Gastrocnemius medialis (tissue), 4 donors: ENCODE results near the gene DAGLA. TPM values are rescaled to one million over a fixed set of nuclear protein-coding genes. Genes with fewer than 3 reads are reported as not detected.
A peak's percentile ranks its signal among the peaks of the same experiment; 100 is the strongest.

Experiments
- ATAC-seq, 2 donors: fragments of 150-250 bp; one replicate each; pipeline ENCODE4 v1.9.1; 2016
- DNase-seq, 2 donors: peaks; one replicate each; pipeline ENCODE4 v3.0.0-alpha.2; 2019
- H3K27ac ChIP-seq, 4 donors: fragments of 200-600 bp; sonication (generic); 1 replicate in 1 of 4; 2 replicates in 3 of 4; pipeline ENCODE4 v1.5.1; 2016 to 2018; ENCODE audit warnings: mild to moderate bottlenecking in 2 of 4, moderate library complexity in 1 of 4
- H3K27me3 ChIP-seq, 3 donors: fragments of 200-600 bp; sonication (generic) in 2 of 3; 1 replicate in 1 of 3; 2 replicates in 2 of 3; pipeline versions ENCODE4 v1.5.1 to v1.6.0; 2016 to 2019; ENCODE audit warnings: mild to moderate bottlenecking in 1 of 3, moderate library complexity in 1 of 3
- H3K36me3 ChIP-seq, 2 donors: fragments of 200-600 bp; sonication (generic) in 1 of 2; one replicate each; pipeline ENCODE4 v1.5.1; 2017 to 2018
- H3K4me1 ChIP-seq, 2 donors: fragments of 200-600 bp; sonication (generic) in 1 of 2; one replicate each; pipeline ENCODE4 v1.5.1; 2016 to 2017; ENCODE audit warnings: mild to moderate bottlenecking in 2 of 2
- H3K4me3 ChIP-seq, 4 donors: fragments of 200-600 bp; sonication (generic) in 3 of 4; 1 replicate in 1 of 4; 2 replicates in 3 of 4; pipeline ENCODE4 v1.5.1; 2016 to 2019; ENCODE audit warnings: mild to moderate bottlenecking in 2 of 4
- H3K9me3 ChIP-seq, 3 donors: fragments of 200-600 bp; sonication (generic) in 2 of 3; 1 replicate in 1 of 3; 2 replicates in 2 of 3; pipeline ENCODE4 v1.5.1; 2016 to 2019
- POLR2A ChIP-seq, 2 donors: fragments of 450-650 bp; IDR thresholded peaks; one replicate each; pipeline ENCODE4 v1.6.1; 2017; ENCODE audit warnings: antibody characterized with exemption in 2 of 2, mild to moderate bottlenecking in 2 of 2, moderate library complexity in 2 of 2
- in situ Hi-C, 4 donors: fragments of 200-750 bp; cut with MboI; loops; one replicate each; pipeline versions ENCODE4 v1.15.0 to v1.8.0; 2017; ENCODE audit warnings: low sequenced_read_pairs in 4 of 4
- intact Hi-C: fragments of 100-400 bp; cut with DNase I; formaldehyde crosslinking; loops from one replicate; pipeline ENCODE4 v1.15.1; 2023; ENCODE audit warnings: low total_unique reads
- total RNA-seq, 4 donors: library from RNA; depleted of rRNA; stranded (reverse); fragments of >200 nt; gene quantifications; one replicate each; pipeline versions ENCODE4 v1.1.0 to v1.2.3, GENCODE V29; 2016
- TF ChIP-seq, protein P1 (sequence below), 5 experiments: fragments of 450-650 bp in 3 of 5; fragments of 200-600 bp in 2 of 5; sonication (generic) in 2 of 5; IDR thresholded peaks in 4 of 5; conservative IDR thresholded peaks in 1 of 5; 1 replicate in 4 of 5; 2 replicates in 1 of 5; pipeline ENCODE4 v1.5.1; 2016 to 2019; ENCODE audit warnings: antibody characterized with exemption in 5 of 5, mild to moderate bottlenecking in 3 of 5, moderate library complexity in 3 of 5

The DAGLA gene
- total RNA-seq, 4 donors from 2014 or later, result 0.58 to 5.5 (median 2.9) TPM

DNA sequence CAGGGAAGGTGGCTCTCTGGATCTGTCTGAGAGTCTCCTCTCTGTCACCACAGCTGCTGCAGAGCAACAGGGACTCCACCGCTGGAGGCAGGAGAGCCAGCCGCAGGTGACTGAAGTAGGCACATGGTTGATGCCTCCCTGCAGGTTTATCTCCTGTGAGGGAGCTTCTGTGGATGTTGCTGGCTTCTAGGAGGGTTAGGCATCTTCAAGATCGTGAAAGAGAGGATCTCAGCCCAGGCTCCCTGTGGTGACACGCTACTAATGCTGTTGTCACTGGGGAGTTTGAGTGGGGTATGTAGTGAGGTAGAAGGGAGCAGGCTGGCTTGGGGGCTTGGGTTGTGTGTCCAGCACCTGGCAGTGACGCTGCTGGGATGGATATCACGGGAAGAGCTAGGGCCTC, 34.1 kb downstream of the DAGLA start:
- no peak overlapping the region for H3K27ac ChIP-seq
- no peaks in the 10 kb centered on the region for H3K27me3 ChIP-seq
- TF ChIP-seq POLR2A (IDR thresholded peaks at IDR 0.05), result no peak
- TF ChIP-seq, protein P1, sequence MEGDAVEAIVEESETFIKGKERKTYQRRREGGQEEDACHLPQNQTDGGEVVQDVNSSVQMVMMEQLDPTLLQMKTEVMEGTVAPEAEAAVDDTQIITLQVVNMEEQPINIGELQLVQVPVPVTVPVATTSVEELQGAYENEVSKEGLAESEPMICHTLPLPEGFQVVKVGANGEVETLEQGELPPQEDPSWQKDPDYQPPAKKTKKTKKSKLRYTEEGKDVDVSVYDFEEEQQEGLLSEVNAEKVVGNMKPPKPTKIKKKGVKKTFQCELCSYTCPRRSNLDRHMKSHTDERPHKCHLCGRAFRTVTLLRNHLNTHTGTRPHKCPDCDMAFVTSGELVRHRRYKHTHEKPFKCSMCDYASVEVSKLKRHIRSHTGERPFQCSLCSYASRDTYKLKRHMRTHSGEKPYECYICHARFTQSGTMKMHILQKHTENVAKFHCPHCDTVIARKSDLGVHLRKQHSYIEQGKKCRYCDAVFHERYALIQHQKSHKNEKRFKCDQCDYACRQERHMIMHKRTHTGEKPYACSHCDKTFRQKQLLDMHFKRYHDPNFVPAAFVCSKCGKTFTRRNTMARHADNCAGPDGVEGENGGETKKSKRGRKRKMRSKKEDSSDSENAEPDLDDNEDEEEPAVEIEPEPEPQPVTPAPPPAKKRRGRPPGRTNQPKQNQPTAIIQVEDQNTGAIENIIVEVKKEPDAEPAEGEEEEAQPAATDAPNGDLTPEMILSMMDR (IDR thresholded peaks at IDR 0.05 in 4 of 5, conservative IDR thresholded peaks at IDR 0.05 in 1 of 5), result no peak
- no peaks in the 10 kb centered on the region for H3K9me3 ChIP-seq
- ATAC-seq (no peak), DNase-seq (no peak)
- H3K36me3 ChIP-seq, result no peaks in the 10 kb centered on the region
- in situ Hi-C loops (no loop called here), intact Hi-C loops (no loop called here)
- peaks cover 13 to 15% of the 10 kb centered on the region in 2 donors for H3K4me1 ChIP-seq
- no peak overlapping the region for H3K4me3 ChIP-seq

DNA sequence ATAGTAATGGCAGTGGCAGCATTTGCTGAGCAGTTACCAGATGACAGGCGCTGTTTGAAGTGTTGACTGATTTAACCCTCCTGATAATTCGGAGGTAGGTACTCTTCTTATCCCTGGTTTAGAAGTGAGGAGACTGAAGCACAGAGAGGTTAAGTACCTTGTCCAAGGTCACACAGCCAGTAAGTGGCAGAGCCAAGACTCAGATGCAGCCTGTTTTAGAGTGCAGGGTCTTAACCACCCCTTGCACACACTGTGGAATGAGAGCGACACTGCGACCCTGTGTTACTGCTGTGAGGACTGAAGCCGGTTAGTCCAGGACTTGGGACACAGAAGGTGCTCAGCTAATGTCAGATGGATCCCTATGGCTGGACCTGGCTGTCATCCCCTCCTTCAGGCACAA, 34.7 kb downstream of the DAGLA start:
- in situ Hi-C loops, result no loop called here
- DNase-seq, result no peak
- H3K4me1 ChIP-seq, result peaks cover 7 to 10% of the 10 kb centered on the region in 2 donors

DNA sequence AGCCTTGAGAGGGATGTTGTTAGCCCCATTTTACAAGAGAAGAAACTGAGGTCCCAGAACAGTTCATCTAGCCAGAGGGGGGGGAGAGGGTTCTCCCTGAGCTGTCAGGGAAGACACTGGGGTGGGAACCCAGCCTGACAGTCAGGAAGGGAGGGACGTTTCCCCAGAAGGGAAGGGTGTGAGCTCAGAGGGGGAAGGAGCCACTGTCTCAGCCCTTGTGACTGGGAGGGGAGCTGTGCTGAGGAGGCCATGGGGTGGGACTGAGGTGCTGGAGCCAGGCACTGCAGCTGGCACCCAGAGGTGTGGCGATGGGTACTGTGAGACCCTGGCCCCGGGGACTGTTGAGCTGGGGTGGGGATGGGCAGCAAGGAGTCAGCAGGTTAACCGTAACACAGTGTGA, 35.7 kb downstream of the DAGLA start:
- TF ChIP-seq, protein P1 (IDR thresholded peaks at IDR 0.05 in 4 of 5, conservative IDR thresholded peaks at IDR 0.05 in 1 of 5), result no peak
- no peak for TF ChIP-seq POLR2A (IDR thresholded peaks at IDR 0.05)
- intact Hi-C loops (no loop called here), in situ Hi-C loops (no loop called here)
- Histone ChIP-seq H3K4me3 (no peak overlapping the region), H3K27ac (no peak overlapping the region), H3K36me3 (no peaks in the 10 kb centered on the region), H3K9me3 (no peaks in the 10 kb centered on the region), H3K27me3 (no peaks in the 10 kb centered on the region), H3K4me1 (peaks cover 5 to 10% of the 10 kb centered on the region in 2 donors)
- ATAC-seq (peak in 1 of 2 donors; percentile 45), DNase-seq (no peak)

More for the DNA sequence above, 34.7 kb downstream of the DAGLA start:
- H3K27ac ChIP-seq, result no peak overlapping the region
- H3K36me3 ChIP-seq, result no peaks in the 10 kb centered on the region
- H3K4me3 ChIP-seq, result no peak overlapping the region
- TF ChIP-seq, protein P1 (IDR thresholded peaks at IDR 0.05 in 4 of 5, conservative IDR thresholded peaks at IDR 0.05 in 1 of 5), result no peak
- TF ChIP-seq POLR2A (IDR thresholded peaks at IDR 0.05), result no peak
- ATAC-seq, result no peak
- H3K27me3 ChIP-seq, result no peaks in the 10 kb centered on the region
- intact Hi-C loops, result no loop called here
- H3K9me3 ChIP-seq, result no peaks in the 10 kb centered on the region

DNA sequence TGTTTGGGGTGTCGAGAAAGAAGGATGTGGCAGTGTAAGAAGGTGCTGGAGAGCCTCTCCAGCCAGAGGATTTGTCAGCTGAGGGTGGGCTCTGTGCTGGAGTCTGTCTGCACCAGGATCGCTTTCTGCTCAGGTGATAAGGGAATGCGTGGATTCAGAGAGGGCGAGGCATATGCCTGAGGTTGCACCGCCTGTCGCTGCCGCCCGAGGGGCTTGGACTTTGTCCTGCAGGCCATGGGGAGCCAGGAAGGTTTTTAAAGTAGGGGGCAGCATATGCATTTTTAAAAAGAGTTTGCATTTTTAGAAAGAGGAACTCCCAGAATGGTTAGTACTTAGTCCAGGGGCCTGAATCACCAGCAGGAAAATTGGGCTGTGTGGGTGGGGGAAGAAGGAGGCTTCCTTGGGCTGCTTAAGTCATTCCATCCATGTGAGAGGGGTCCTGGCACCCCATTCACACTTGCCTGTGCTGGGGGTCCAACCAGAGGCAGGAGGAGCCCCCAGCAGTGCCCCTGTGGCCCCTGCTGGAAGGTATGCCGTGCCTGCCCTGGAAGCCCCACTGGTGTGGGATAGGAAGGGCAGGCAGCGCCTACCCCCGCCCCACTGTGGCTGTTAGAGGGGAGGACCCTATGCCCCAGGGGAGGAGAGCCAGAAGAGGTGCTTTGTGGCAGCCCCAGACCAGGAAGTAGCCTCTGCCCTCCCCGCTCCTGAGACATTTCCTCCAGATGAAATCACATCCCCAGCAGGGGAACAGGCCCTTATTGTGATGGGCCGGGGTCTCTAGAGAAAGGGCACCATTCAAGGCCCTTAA, 36.5 kb downstream of the DAGLA start:
- H3K4me3 ChIP-seq, result no peak overlapping the region
- no peak for DNase-seq
- no peaks in the 10 kb centered on the region for H3K9me3 ChIP-seq
- H3K36me3 ChIP-seq, result no peaks in the 10 kb centered on the region
- in situ Hi-C loops (no loop called here), intact Hi-C loops (no loop called here)
- no peak for TF ChIP-seq POLR2A (IDR thresholded peaks at IDR 0.05)
- TF ChIP-seq, protein P1 (IDR thresholded peaks at IDR 0.05 in 4 of 5, conservative IDR thresholded peaks at IDR 0.05 in 1 of 5), result no peak
- no peak overlapping the region for H3K27ac ChIP-seq
- no peaks in the 10 kb centered on the region for H3K27me3 ChIP-seq
- ATAC-seq, result no peak
- H3K4me1 ChIP-seq, result peaks cover 5 to 10% of the 10 kb centered on the region in 2 donors
